ENCODE data around the gene FTL. TPM values are rescaled to one million over a fixed set of nuclear protein-coding genes. Genes with fewer than 3 reads are reported as not detected.

The FTL gene
- total RNA-seq, 1 donor from 2014 or later: 7,736 TPM

DNA sequence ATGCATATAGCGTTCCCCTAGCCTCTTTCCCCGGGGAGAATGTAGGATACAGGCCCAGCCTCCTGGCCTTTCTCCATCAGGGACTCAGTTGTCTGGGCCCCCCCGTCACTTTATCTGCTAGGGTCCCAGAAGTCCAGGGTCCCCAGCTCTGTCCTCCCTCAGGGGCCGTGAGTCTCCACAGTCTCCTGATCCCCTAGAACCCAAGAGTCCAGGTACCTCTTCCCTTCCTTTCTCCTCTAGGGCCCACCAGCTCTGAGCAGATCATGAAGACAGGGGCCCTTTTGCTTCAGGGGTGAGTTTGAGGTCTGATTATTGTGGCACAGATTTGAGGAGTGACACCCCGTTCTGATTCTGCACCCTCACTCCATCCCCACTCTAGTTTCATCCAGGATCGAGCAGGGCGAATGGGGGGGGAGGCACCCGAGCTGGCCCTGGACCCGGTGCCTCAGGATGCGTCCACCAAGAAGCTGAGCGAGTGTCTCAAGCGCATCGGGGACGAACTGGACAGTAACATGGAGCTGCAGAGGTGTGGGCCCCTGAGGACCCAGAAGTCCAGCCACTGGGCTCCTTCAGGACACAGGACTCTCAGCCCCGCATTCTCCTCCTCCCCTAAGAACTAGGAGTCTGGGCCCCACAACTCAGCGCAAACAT is 9.7 kb upstream of the FTL start:
- peak overlapping the region; percentile 88 to 95 for H3K4me3 ChIP-seq

DNA sequence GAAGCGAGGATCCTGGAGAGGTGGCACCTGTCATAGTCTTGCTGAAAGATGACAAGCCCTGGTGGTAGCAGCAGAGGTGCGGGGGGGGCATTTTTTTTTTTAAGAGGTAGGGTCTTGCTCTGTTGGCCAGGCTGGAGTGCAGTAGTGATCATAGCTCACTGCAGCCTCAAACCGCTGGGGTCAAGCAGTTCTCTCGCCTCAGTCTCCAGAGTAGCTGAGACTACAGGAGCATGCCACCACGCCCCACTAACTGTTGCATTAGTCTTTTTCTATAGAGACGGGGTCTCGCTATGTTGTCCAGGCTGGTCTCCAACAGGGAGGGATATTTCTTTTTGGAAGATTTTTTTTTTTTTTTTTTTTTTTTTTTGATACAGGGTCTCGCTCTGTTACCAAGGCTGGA is 7.1 kb upstream of the FTL start:
- no peak for DNase-seq (ENCODE audit: low spot score in 2 of 2)
- peaks cover 0 to 7% of the 10 kb centered on the region in 2 donors for H3K36me3 ChIP-seq
- H3K27ac ChIP-seq: no peak overlapping the region
- no peaks in the 10 kb centered on the region for H3K27me3 ChIP-seq
- TF ChIP-seq, protein P1, sequence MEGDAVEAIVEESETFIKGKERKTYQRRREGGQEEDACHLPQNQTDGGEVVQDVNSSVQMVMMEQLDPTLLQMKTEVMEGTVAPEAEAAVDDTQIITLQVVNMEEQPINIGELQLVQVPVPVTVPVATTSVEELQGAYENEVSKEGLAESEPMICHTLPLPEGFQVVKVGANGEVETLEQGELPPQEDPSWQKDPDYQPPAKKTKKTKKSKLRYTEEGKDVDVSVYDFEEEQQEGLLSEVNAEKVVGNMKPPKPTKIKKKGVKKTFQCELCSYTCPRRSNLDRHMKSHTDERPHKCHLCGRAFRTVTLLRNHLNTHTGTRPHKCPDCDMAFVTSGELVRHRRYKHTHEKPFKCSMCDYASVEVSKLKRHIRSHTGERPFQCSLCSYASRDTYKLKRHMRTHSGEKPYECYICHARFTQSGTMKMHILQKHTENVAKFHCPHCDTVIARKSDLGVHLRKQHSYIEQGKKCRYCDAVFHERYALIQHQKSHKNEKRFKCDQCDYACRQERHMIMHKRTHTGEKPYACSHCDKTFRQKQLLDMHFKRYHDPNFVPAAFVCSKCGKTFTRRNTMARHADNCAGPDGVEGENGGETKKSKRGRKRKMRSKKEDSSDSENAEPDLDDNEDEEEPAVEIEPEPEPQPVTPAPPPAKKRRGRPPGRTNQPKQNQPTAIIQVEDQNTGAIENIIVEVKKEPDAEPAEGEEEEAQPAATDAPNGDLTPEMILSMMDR (IDR thresholded peaks at IDR 0.05): no peak
- no peak overlapping the region for H3K4me3 ChIP-seq
- no peaks in the 10 kb centered on the region for H3K9me3 ChIP-seq
- intact Hi-C loops (cut with DNase I): no loop called here
- H3K4me1 ChIP-seq: peaks cover 5 to 17% of the 10 kb centered on the region in 2 donors

More for the DNA sequence above, 9.7 kb upstream of the FTL start:
- TF ChIP-seq, protein P1 (IDR thresholded peaks at IDR 0.05): no peak
- intact Hi-C loops (cut with DNase I): loop anchor here (2.0 kb wide), 2 partner anchors 13 to 29 kb away; no protein-coding TSS in a partner anchor
- peak overlapping the region; percentile 86 to 94 for H3K27ac ChIP-seq
- H3K36me3 ChIP-seq: peaks cover 0 to 7% of the 10 kb centered on the region in 2 donors
- H3K4me1 ChIP-seq: peaks cover 5 to 13% of the 10 kb centered on the region in 2 donors
- no peaks in the 10 kb centered on the region for H3K27me3 ChIP-seq
- H3K9me3 ChIP-seq: no peaks in the 10 kb centered on the region
- no peak for DNase-seq (ENCODE audit: low spot score in 2 of 2)

DNA sequence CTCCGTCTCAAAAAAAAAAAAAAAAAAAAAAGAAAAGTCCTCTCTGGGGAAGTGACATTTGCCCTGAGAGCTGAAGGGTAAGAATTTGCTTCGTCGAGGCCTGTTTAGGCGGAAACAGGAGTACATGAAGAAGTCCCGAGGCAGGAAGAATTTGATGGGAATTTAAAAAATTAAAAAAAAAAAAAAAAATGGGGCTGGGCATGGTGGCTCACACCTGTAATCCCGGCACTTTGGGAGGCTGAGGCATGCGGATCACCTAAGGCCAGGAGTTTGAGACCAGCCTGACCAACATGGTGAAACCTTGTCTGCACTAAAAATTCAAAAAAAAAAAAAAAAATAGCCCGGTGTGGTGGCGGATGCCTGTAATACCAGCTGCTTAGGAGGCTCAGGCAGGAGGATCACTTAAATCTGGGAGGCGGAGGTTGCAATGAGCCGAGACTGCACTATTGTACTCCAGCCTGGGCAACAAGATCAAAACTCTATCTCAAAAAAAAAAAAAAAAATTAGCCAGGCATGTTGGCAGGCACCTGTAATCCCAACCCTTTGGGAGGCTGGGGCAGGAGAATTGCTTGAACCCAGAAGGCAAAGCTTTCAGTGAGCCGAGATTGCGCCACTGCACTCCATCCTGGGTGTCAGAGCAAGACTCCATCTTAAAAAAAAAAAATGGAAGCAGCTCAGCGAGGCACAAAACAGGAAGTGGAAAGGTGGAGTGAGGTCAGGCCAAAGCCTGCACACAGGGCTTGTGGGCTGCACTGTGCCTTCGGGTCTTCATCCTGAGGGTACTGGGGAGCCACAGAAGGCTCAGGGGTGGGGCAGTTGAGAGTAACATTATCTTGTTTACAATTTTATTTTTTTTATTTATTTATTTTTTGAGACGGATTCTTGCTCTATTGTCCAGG is 5.5 kb upstream of the FTL start:
- H3K4me3 ChIP-seq: no peak overlapping the region
- no peak overlapping the region for H3K27ac ChIP-seq
- TF ChIP-seq, protein P1 (IDR thresholded peaks at IDR 0.05): no peak
- peaks cover 5 to 26% of the 10 kb centered on the region in 2 donors for H3K4me1 ChIP-seq
- no peak for DNase-seq (ENCODE audit: low spot score in 2 of 2)
- H3K27me3 ChIP-seq: no peaks in the 10 kb centered on the region
- peaks cover 0 to 7% of the 10 kb centered on the region in 2 donors for H3K36me3 ChIP-seq
- H3K9me3 ChIP-seq: no peaks in the 10 kb centered on the region
- intact Hi-C loops (cut with DNase I): no loop called here

DNA sequence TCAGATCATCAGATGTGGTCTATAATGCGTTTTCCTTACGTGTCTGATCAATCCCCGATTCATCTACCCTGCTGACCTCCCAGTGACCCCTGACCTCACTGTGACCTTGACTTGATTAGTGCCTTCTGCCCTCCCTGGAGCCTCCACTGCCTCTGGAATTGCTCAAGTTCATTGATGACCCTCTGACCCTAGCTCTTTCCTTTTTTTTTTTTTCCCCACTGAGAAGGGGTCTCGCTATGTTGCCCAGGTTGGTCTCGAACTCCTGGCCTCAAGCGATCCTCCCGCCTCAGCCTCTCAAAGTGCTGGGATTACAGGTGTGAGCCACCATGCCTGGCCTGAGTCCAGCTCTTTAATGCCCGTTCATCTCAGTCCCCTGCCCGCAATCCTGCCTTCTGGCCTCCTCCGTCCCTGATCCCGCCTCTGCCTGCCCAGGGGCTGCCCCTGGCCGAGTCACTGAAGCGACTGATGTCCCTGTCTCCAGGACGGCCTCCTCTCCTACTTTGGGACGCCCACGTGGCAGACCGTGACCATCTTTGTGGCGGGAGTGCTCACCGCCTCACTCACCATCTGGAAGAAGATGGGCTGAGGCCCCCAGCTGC is 4.0 kb upstream of the FTL start:
- DNase-seq (ENCODE audit: low spot score in 2 of 2): no peak
- peak overlapping the region; percentile 89 to 96 for H3K27ac ChIP-seq
- peaks cover 0 to 23% of the 10 kb centered on the region in 2 donors for H3K4me1 ChIP-seq
- peaks cover 3 to 11% of the 10 kb centered on the region in 2 donors for H3K36me3 ChIP-seq
- TF ChIP-seq, protein P1 (IDR thresholded peaks at IDR 0.05): no peak
- H3K9me3 ChIP-seq: no peaks in the 10 kb centered on the region
- H3K27me3 ChIP-seq: no peaks in the 10 kb centered on the region
- intact Hi-C loops (cut with DNase I): no loop called here
- H3K4me3 ChIP-seq: no peak overlapping the region

DNA sequence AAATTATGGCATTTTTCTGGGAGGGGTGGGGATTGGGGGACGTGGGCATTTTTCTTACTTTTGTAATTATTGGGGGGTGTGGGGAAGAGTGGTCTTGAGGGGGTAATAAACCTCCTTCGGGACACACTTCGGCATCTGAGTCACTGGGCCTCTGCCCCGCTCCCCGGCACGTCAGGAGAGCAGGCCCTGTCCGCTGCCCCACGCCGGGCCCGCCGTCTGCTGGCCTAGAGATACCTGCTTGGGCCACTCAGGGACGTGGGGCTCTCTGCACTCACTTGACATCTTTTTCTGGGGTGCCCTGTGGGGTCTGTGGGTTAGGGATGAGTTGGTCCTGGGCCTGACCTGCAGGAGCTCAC is 3.5 kb upstream of the FTL start:
- TF ChIP-seq, protein P1 (IDR thresholded peaks at IDR 0.05): no peak
- no peaks in the 10 kb centered on the region for H3K27me3 ChIP-seq
- no peak overlapping the region for H3K4me3 ChIP-seq
- H3K9me3 ChIP-seq: no peaks in the 10 kb centered on the region
- no peak for DNase-seq (ENCODE audit: low spot score in 2 of 2)
- intact Hi-C loops (cut with DNase I): no loop called here
- peaks cover 8 to 16% of the 10 kb centered on the region in 2 donors for H3K36me3 ChIP-seq
- peak overlapping the region; percentile 89 to 96 for H3K27ac ChIP-seq
- peaks cover 4 to 25% of the 10 kb centered on the region in 2 donors for H3K4me1 ChIP-seq
